Esophagus squamous epithelium (tissue), 4 donors: ENCODE measurements around the gene KIAA0319L.

Experiments
- POLR2A ChIP-seq, 4 donors: fragments of 450-650 bp; IDR thresholded peaks; one replicate each; pipeline ENCODE4 v1.6.1; 2017; ENCODE audit warnings: antibody characterized with exemption in 4 of 4, mild to moderate bottlenecking in 4 of 4, moderate library complexity in 3 of 4
- TF ChIP-seq, protein P1 (sequence below), 6 experiments: fragments of 450-650 bp in 4 of 6; fragments of 200-600 bp in 2 of 6; sonication (generic) in 2 of 6; IDR thresholded peaks; one replicate each; pipeline ENCODE4 v1.5.1; 2016 to 2019; ENCODE audit warnings: antibody characterized with exemption in 6 of 6, mild to moderate bottlenecking in 4 of 6, moderate library complexity in 4 of 6

DNA sequence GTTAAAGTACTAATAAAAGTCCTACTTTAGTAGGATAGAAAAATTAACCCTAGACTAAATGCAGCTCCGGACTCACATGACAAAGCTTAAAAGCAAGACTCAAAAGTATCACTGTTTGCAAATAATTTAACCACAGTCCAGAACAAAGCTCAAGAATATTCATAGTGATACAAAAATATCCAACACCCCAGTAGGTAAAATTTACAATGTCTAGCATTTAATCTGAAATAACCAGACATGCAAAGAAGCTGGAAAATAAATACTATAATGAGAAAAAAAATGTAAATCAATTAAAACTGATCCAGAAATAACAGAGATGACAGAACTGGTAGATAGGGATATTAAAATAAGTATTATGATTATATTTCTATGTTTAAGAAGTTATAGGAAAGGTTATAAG, 67.0 kb downstream of the KIAA0319L start:
- TF ChIP-seq, protein P1, sequence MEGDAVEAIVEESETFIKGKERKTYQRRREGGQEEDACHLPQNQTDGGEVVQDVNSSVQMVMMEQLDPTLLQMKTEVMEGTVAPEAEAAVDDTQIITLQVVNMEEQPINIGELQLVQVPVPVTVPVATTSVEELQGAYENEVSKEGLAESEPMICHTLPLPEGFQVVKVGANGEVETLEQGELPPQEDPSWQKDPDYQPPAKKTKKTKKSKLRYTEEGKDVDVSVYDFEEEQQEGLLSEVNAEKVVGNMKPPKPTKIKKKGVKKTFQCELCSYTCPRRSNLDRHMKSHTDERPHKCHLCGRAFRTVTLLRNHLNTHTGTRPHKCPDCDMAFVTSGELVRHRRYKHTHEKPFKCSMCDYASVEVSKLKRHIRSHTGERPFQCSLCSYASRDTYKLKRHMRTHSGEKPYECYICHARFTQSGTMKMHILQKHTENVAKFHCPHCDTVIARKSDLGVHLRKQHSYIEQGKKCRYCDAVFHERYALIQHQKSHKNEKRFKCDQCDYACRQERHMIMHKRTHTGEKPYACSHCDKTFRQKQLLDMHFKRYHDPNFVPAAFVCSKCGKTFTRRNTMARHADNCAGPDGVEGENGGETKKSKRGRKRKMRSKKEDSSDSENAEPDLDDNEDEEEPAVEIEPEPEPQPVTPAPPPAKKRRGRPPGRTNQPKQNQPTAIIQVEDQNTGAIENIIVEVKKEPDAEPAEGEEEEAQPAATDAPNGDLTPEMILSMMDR (IDR thresholded peaks at IDR 0.05): no peak
- no peak for TF ChIP-seq POLR2A (IDR thresholded peaks at IDR 0.05)
